HG03558 (cell line): ENCODE results near the gene CHST1.

Experiments used
- ATAC-seq: cut with Tn5 transposase; IDR thresholded peaks from one replicate; pipeline ENCODE4 v1.9.1; 2021; ENCODE audit warnings: moderate number of reproducible peaks; ENCODE audit not compliant: unreplicated experiment; ENCODE audit errors: extremely low read depth

The CHST1 gene

GRCh38 chr11:45675646-45676045 lies 10.2 kb upstream of the CHST1 start:
- ATAC-seq = no peak

- ATAC-seq = no peak
These were observed 9.2 kb upstream of the CHST1 start for GRCh38 chr11:45674481-45675190.

- no peak for ATAC-seq
These were observed 8.0 kb upstream of the CHST1 start for GRCh38 chr11:45673441-45673840.

GRCh38 chr11:45672593-45672992 lies 7.2 kb upstream of the CHST1 start:
- ATAC-seq = no peak

GRCh38 chr11:45671246-45672171 lies 6.1 kb upstream of the CHST1 start:
- no peak for ATAC-seq

- no peak for ATAC-seq
These were observed 5.1 kb upstream of the CHST1 start for GRCh38 chr11:45670386-45671135.

- no peak for ATAC-seq
These were observed 4.5 kb upstream of the CHST1 start for GRCh38 chr11:45669956-45670355.

- no peak for ATAC-seq
These were observed 3.7 kb upstream of the CHST1 start for GRCh38 chr11:45669146-45669545.

GRCh38 chr11:45667929-45668680 lies 2.7 kb upstream of the CHST1 start:
- ATAC-seq = no peak

- ATAC-seq = no peak
These were observed 1.5 kb upstream of the CHST1 start for GRCh38 chr11:45666648-45667642.

- no peak for ATAC-seq
These were observed 668 bp upstream of the CHST1 start for GRCh38 chr11:45665933-45666647.

- ATAC-seq = no peak
These were observed 831 bp downstream of the CHST1 start for GRCh38 chr11:45664376-45665205.

- ATAC-seq = no peak
These were observed 1.7 kb downstream of the CHST1 start for GRCh38 chr11:45663486-45664375.

- no peak for ATAC-seq
These were observed 2.5 kb downstream of the CHST1 start for GRCh38 chr11:45662665-45663485.

- ATAC-seq = no peak
These were observed 3.2 kb downstream of the CHST1 start for GRCh38 chr11:45662096-45662664.
